HEK293T (cell line): ENCODE data around the gene AHNAK.
"Not testable (repeated sequence)": the region's sequence is repeated elsewhere in the genome, so short reads cannot be mapped to it uniquely, and the experiment has no call there.

Experiments
- ARNT ChIP-seq: fragments of 450-650 bp; IDR thresholded peaks from 2 replicates; pipeline ENCODE4 v1.6.1; 2017; ENCODE audit warnings: mild to moderate bottlenecking
- BHLHE40 ChIP-seq: fragments of 450-650 bp; IDR thresholded peaks from 2 replicates; pipeline ENCODE4 v1.6.1; 2016; ENCODE audit warnings: mild to moderate bottlenecking, moderate library complexity, borderline replicate concordance
- FOXA1 ChIP-seq: fragments of 450-650 bp; IDR thresholded peaks from 2 replicates; pipeline ENCODE4 v1.6.1; 2016; ENCODE audit warnings: mild to moderate bottlenecking
- FOXK2 ChIP-seq: fragments of 450-650 bp; IDR thresholded peaks from 2 replicates; pipeline ENCODE4 v1.6.1; 2016; ENCODE audit warnings: mild to moderate bottlenecking
- FOXM1 ChIP-seq: fragments of 450-650 bp; IDR thresholded peaks from 2 replicates; pipeline ENCODE4 v1.6.1; 2017; ENCODE audit warnings: mild to moderate bottlenecking, borderline replicate concordance
- NFRKB ChIP-seq: fragments of 450-650 bp; IDR thresholded peaks from 2 replicates; pipeline ENCODE4 v1.6.1; 2016; ENCODE audit warnings: mild to moderate bottlenecking, moderate library complexity
- PKNOX1 ChIP-seq: fragments of 450-650 bp; IDR thresholded peaks from 2 replicates; pipeline ENCODE4 v1.6.1; 2016
- SP1 ChIP-seq: fragments of 450-650 bp; IDR thresholded peaks from 2 replicates; pipeline ENCODE4 v1.6.1; 2017
- SUZ12 ChIP-seq: fragments of 450-650 bp; IDR thresholded peaks from 2 replicates; pipeline ENCODE4 v1.6.1; 2016; ENCODE audit warnings: mild to moderate bottlenecking
- ZNF384 ChIP-seq: fragments of 450-650 bp; IDR thresholded peaks from 2 replicates; pipeline ENCODE4 v1.6.1; 2016

- not testable (repeated sequence) for TF ChIP-seq ARNT, BHLHE40, FOXM1, FOXA1, SUZ12, FOXK2, SP1, PKNOX1, NFRKB, ZNF384
These were observed 35.1 kb upstream of the AHNAK start for GRCh38 chr11:62581735-62582134.
